HG03025 (cell line): ENCODE data around the gene MYBPC3.
"Not testable (repeated sequence)": the region's sequence is repeated elsewhere in the genome, so short reads cannot be mapped to it uniquely, and the experiment has no call there.

ENCODE experiments used
- ATAC-seq: cut with Tn5 transposase; IDR thresholded peaks from one replicate; pipeline ENCODE4 v1.9.1; 2021; ENCODE audit warnings: mild to moderate bottlenecking, moderate library complexity; ENCODE audit not compliant: unreplicated experiment, low FRiP score

Gene MYBPC3

GRCh38 chr11:47340980-47341775 is 11.3 kb downstream of the MYBPC3 start:
- ATAC-seq, result no peak

GRCh38 chr11:47340010-47340409 is 12.5 kb downstream of the MYBPC3 start:
- no peak for ATAC-seq

DNA sequence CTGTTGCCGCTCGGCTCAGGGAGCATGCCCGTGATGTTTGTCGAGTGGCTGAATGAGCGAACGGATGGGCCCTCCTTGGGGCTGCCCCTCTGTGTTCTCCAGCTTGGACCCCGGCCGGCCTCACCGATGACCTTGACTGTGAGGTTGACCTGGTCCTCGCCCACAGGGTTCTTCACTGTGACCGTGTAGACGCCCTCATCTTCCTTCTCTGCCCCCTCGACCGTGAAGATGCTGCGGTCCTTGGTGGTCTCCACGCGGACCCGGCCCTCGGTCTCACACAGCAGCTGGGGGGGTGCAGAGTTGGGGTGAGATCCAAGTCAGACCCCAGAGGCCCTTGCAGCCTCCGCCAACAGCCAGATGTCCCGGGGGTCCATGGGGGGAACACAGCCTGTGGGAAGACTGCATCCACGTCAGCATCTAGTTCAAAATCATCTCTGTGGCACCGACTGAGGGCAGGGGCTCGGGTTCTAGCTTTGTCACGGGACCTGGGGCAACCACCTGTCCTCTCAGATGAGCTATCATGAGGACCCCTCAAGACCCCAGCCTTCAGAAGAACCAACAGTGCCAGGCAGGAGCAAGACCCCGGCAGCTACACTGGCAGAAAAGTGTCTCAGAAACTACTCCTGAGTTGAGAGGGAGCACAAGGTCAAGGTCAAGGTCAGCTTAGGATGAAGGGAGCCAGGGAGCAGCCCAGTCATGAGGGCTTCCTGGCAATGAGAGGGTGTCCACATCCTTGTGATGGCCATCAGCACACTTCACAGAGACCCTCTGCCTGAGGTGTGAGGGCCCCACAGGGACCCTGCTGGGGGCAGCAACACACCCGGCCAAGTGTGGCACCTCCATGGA is 13.9 kb downstream of the MYBPC3 start:
- ATAC-seq, result no peak

GRCh38 chr11:47337229-47337924 is 15.1 kb downstream of the MYBPC3 start:
- no peak for ATAC-seq

- no peak for ATAC-seq
These were observed 15.9 kb downstream of the MYBPC3 start for GRCh38 chr11:47336595-47336994.

- ATAC-seq, result no peak
These were observed 16.8 kb downstream of the MYBPC3 start for GRCh38 chr11:47335733-47336132.

DNA sequence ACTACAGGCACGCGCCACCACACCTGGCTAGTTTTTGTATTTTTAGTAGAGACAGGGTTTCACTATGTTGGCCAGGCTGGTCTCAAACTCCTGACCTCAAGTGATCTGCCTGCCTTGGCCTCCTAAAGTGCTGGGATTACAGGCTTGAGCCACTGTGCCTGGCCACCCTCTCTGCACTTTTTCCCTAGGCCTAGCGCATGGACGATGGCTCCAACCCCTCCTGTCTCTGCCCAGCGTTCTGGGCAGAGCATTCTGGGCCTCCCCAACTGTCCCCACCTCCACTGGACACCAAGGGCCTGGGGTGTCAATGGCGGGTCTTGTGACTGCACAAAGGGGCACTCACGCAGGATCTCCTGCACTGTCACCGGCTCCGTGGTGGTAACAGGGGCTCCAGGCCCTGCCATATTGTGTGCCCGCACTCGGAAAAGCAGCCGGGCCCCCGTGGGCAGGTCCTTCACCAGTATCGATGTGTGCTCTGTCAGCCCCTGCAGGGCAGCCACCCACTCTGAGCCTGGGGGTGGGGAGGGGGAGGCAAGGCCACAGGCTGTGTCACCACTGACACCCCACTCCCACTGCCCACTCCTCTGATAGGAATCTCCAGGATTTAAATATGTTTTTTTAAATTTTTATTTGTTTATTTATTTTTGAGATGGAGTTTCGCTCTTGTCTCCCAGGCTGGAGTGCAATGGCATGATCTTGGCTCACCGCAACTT is 17.6 kb downstream of the MYBPC3 start:
- ATAC-seq, result not testable (repeated sequence)

DNA sequence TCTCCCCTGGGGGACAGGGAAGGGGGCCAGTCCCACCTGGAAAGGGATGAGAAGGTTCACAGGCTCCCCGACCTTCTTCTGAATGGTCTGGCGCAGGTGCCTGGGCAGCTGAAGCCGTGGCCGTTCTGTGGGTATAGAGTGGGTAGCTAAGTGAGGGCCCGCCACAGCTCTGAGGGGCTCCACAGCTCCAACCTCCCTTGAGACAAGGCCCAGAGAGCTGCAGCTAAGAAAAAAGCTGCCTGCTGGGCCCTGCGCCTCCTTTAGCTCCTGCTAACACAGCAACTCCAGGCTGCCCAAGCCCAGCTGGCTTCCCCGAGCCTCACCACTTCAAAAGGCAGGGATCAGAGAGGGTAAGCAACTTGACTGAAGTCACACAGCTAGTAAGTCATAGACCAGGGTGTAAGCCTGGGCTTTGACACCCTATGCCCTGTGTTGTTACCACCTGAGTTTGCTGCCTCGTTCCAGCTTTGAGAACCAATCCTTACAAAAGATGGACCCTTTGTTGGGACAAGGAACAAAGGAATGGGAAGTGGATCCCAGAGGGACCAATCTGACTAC is 18.5 kb downstream of the MYBPC3 start:
- ATAC-seq, result no peak

DNA sequence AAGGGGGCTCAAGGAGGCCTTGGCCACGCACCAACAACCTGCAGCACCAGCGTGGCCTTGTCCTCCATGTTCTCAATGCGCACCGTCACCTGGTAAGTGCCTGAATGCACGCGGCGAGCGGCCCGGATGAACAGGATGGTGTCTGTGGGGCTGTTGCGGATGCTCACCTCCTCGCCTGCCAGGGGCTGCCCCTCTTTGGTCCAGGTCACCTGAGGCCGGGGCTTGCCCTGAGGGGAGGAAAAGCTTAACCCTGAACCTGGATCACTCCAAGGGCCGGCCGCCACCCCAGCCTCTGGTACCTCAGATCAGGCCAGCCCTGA is 19.0 kb downstream of the MYBPC3 start:
- ATAC-seq, result no peak

DNA sequence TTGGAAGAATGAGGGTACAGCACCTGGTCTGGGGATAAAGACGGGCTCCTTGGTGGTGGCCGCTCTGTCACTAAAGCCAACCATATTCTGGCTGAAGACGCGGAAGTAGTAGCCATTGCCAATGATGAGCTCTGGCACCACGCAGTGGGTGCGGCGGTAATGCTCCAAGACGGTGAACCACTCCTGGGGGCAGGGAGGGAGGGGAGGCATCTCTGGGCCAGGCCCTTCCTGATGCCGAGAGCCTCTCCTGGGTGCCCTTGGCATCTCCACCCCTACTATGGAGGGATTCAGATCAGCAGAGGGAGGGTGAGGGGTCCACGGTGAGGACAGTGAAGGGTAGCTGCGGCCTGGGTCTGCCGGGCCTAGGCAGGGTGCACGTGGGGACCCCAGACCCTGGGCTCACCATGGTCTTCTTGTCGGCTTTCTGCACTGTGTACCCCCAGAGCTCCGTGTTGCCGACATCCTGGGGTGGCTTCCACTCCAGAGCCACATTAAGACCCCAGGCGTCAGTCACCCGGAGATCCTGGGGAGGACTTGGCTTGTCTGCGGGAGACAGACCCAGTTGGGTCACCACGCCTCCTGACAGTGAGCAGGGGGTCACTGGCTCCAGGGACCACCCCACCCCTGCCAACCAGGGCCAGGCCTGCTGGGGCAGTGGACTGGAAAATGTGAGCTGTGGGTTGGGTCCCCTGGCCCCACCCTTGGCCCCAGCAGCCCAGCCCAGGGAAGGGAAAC is 19.5 kb downstream of the MYBPC3 start:
- ATAC-seq, result no peak

DNA sequence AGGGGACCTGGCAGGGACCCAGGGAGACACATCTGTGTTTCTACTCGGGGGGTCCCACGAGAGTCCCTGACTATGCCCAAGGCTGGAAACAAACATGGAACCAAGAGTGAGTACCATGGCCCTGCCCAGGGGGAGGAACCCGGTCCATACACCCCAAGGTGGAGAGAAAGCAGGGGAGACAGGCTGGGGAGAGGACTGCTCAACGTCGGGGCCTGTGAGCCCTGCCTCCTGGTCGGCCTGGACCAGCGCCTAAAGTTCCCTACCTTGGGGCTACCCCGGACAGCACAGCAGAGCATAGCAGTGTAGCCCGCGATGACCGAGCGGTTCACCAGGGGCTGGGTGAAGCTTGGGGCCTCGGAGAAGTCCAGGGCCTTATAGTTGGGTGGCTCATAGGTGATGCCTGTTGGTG is 20.2 kb downstream of the MYBPC3 start:
- no peak for ATAC-seq

GRCh38 chr11:47331454-47332302 is 20.8 kb downstream of the MYBPC3 start:
- ATAC-seq, result no peak

DNA sequence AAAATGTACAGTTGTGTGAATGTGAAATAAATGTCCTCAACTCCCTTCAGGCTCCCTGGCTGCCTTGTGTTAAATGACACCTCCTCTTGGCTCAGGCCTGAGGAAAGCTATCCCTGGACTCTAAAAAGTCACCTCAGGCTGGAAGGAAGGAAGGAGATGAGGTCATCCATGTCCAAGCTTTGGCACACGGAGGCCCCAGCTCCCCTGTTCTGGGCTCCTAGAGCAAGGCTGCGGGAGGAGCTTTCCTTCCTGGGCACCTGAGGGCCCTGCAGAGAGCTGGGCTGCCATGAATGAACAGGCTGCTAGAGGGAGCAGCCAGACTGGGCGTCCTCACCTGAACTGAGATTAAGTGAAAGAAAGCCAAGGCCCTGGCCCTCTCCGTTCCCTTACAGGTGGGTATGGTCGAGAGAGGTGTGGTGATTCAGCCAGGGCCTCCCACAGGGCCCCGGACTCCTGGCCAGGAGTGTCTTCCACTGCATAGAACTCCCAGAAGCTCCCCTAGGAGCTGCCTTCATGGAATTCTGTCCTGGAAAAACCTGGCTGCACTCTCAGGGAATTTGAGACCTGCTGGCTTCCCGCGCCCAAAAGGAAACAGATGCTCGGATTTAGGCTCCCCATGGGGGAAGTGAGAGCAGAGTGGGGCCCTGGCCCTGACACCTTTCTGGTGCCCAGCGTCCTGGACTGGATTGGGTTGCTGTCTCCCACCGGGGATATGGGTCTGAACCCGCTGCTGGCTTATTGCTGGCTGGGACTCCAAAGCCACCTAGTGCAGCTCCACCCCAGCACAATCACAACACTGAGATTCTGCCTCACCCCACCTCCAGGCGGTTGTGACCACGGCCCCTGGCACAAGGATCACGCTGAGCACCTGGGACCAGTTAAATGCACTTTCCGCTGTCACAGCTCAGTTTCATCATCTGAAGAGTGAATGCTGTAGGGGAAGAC is 22.2 kb downstream of the MYBPC3 start:
- no peak for ATAC-seq

DNA sequence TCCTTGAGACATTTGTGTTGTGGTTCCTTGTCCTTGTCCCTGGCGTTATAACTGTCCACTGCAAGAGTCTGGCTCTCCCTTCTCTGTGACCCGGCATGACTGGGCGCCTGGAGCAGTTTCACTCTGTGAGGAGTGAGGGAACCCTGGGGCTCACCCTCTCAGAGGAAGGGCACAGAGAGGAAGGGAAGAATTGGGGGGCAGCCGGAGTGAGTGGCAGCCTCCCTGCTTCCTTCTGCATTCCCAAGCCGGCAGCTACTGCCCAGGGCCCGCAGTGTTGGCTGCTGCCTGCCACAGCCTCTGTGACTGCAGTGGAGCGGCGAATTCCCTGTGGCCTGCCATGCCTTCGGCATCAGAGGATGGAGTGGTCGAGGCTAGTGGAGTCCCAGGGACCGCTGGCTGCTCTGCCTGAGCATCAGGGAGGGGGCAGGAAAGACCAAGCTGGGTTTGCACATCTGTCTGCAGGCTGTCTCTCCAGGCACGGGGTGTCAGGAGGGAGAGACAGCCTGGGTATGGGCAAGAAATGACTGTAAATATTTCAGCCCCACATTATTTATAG is 23.0 kb downstream of the MYBPC3 start:
- no peak for ATAC-seq

- ATAC-seq, result no peak
These were observed 23.8 kb downstream of the MYBPC3 start for GRCh38 chr11:47328449-47329390.

- ATAC-seq, result no peak
These were observed 24.6 kb downstream of the MYBPC3 start for GRCh38 chr11:47327949-47328348.
